Pulmonary artery endothelial cell (primary cell): ENCODE results near the gene FAM90A1. TPM values are rescaled to one million over a fixed set of nuclear protein-coding genes. Genes with fewer than 3 reads are reported as not detected.

Source experiments
- total RNA-seq: library from RNA; depleted of rRNA; stranded (reverse); fragments of >200 nt; gene quantifications from 2 replicates; pipeline ENCODE4 v1.2.3, GENCODE V29; 2014

FAM90A1 gene
- total RNA-seq, 1 donor from 2014 or later = not detected

Other genes with a start within 250 kb of the FAM90A1 start
- gene FOXJ2, start 194.9 kb downstream of the FAM90A1 start, total RNA-seq = 3.9 and 4.2 TPM in 2 replicates
- 0.26 and 0.28 TPM in 2 replicates for gene C3AR1, start 161.3 kb downstream of the FAM90A1 start, total RNA-seq
- gene NECAP1, start 145.3 kb downstream of the FAM90A1 start, total RNA-seq = 32.8 and 54.9 TPM in 2 replicates
- gene CLEC4A, start 104.0 kb downstream of the FAM90A1 start, total RNA-seq = 0.13 TPM in 1 of 2 replicates, not detected in the other
- gene ZNF705A, start 70.6 kb downstream of the FAM90A1 start, total RNA-seq = under 0.01 TPM in 1 of 2 replicates, not detected in the other
- not detected in 2 replicates for gene CLEC6A, start 228.3 kb upstream of the FAM90A1 start, total RNA-seq